Lower lobe of right lung (tissue), 2 donors: ENCODE data around the gene SLC2A11. TPM values are rescaled to one million over a fixed set of nuclear protein-coding genes. Genes with fewer than 3 reads are reported as not detected.

ENCODE experiments used
- ATAC-seq, 2 donors: fragments of 200-7000 bp; cut with Tn5 transposase; one replicate each; pipeline ENCODE4 v1.9.1; 2020 to 2022; ENCODE audit warnings: mild to moderate bottlenecking in 2 of 2, moderate library complexity in 2 of 2
- DNase-seq: peaks from one replicate; pipeline ENCODE4 v3.0.0-alpha.2; 2020
- H3K27ac ChIP-seq: fragments of 200-600 bp; one replicate; pipeline ENCODE4 v1.8.0; 2022
- H3K27me3 ChIP-seq: fragments of 200-600 bp; one replicate; pipeline ENCODE4 v1.8.0; 2022; ENCODE audit warnings: low read depth
- H3K36me3 ChIP-seq: fragments of 200-600 bp; one replicate; pipeline ENCODE4 v1.8.0; 2022; ENCODE audit warnings: mild to moderate bottlenecking
- H3K4me1 ChIP-seq: fragments of 200-600 bp; one replicate; pipeline ENCODE4 v1.8.0; 2022
- H3K4me3 ChIP-seq: fragments of 200-600 bp; one replicate; pipeline ENCODE4 v1.8.0; 2022; ENCODE audit warnings: mild to moderate bottlenecking
- H3K9me3 ChIP-seq: fragments of 200-600 bp; one replicate; pipeline ENCODE4 v1.8.0; 2022
- CTCF ChIP-seq: fragments of 200-600 bp; IDR thresholded peaks from one replicate; pipeline ENCODE4 v1.8.0; 2022; ENCODE audit warnings: antibody characterized with exemption, mild to moderate bottlenecking
- intact Hi-C: fragments of 100-400 bp; cut with DNase I; formaldehyde crosslinking; loops from one replicate; pipeline ENCODE4 v1.11.0; 2022
- total RNA-seq: library from RNA; stranded (reverse); fragmentation: NEBNext Ultra II Directional; extraction: Animal tissue kit (Norgen Biotek cat#: 25700); gene quantifications from one replicate; pipeline ENCODE4 v1.2.1, GENCODE V29; 2021
- donor health status: DM: no; HTN: yes; CAD: no; lungs with severe emphysema.

SLC2A11 gene
- total RNA-seq, 1 donor from 2014 or later: 12.7 TPM

- H3K4me1 ChIP-seq: no peaks in the 10 kb centered on the region
- H3K36me3 ChIP-seq: peaks cover 23% of the 10 kb centered on the region
- no peak for TF ChIP-seq CTCF
- intact Hi-C loops: loop anchor here (10.0 kb wide), 1 partner anchor 48 kb away; the partner anchor contains the start of gene DDT
- no peak overlapping the region for H3K4me3 ChIP-seq
- no peaks in the 10 kb centered on the region for H3K27me3 ChIP-seq
- H3K27ac ChIP-seq: no peak overlapping the region
- DNase-seq: no peak
- ATAC-seq: no peak
- H3K9me3 ChIP-seq: no peaks in the 10 kb centered on the region
Measured at GRCh38 chr22:23926561-23926960, 68.9 kb downstream of the SLC2A11 start.

Other genes starting within 250 kb of the SLC2A11 start
- 1.6 TPM for gene DRICH1, start 225.6 kb upstream of the SLC2A11 start, total RNA-seq
- 1.9 TPM for gene RGL4, start 166.9 kb upstream of the SLC2A11 start, total RNA-seq
- 5.7 TPM for gene ZNF70, start 106.8 kb upstream of the SLC2A11 start, total RNA-seq
- not detected for gene VPREB3, start 103.5 kb upstream of the SLC2A11 start, total RNA-seq
- 5.9 TPM for gene C22orf15, start 94.9 kb upstream of the SLC2A11 start, total RNA-seq
- gene CHCHD10, start 89.9 kb upstream of the SLC2A11 start, total RNA-seq: 114 TPM
- 1.9 TPM for gene MMP11, start 85.0 kb upstream of the SLC2A11 start, total RNA-seq
- 61.3 TPM for gene SMARCB1, start 70.9 kb upstream of the SLC2A11 start, total RNA-seq
- 5.8 TPM for gene DERL3, start 18.9 kb upstream of the SLC2A11 start, total RNA-seq
- gene MIF, start 36.5 kb downstream of the SLC2A11 start, total RNA-seq: 231 TPM
- 7.3 TPM for gene GSTT2B, start 103.3 kb downstream of the SLC2A11 start, total RNA-seq
- gene DDTL, start 109.0 kb downstream of the SLC2A11 start, total RNA-seq: 2.9 TPM
- gene DDT, start 116.6 kb downstream of the SLC2A11 start, total RNA-seq: 102 TPM
- 3.0 TPM for gene GSTT2, start 122.3 kb downstream of the SLC2A11 start, total RNA-seq
- gene GSTT4, start 147.6 kb downstream of the SLC2A11 start, total RNA-seq: not detected
- 88.7 TPM for gene CABIN1, start 153.4 kb downstream of the SLC2A11 start, total RNA-seq